GM23248 (cell line): ENCODE measurements around the gene STAB2. TPM values are rescaled to one million over a fixed set of nuclear protein-coding genes. Genes with fewer than 3 reads are reported as not detected.

Source experiments
- DNase-seq: peaks from one replicate; pipeline ENCODE4 v3.0.0-alpha.2; 2015
- H2AFZ ChIP-seq: fragments of 200-600 bp; sonication (generic); 2 replicates; pipeline ENCODE4 v1.6.1; 2016; ENCODE audit warnings: antibody characterized with exemption
- H3F3A ChIP-seq: fragments of 200-600 bp; sonication (generic); 2 replicates; pipeline ENCODE4 v1.6.1; 2016; ENCODE audit warnings: mild to moderate bottlenecking, antibody characterized with exemption, mixed run types; ENCODE audit not compliant: insufficient read depth
- H3K27ac ChIP-seq: fragments of 200-600 bp; sonication (generic); 2 replicates; pipeline ENCODE4 v1.5.1; 2016; ENCODE audit warnings: mild to moderate bottlenecking
- H3K27me3 ChIP-seq: fragments of 200-600 bp; sonication (generic); replicated peaks from 2 replicates; pipeline ENCODE4 v1.6.1; 2016; ENCODE audit warnings: mild to moderate bottlenecking; ENCODE audit not compliant: insufficient read depth
- H3K36me3 ChIP-seq: fragments of 200-600 bp; sonication (generic); 2 replicates; pipeline ENCODE4 v1.6.1; 2016; ENCODE audit warnings: low read depth, mild to moderate bottlenecking
- H3K4me1 ChIP-seq: fragments of 200-600 bp; sonication (generic); 2 replicates; pipeline ENCODE4 v1.6.1; 2016; ENCODE audit warnings: mild to moderate bottlenecking; ENCODE audit not compliant: insufficient read depth
- H3K4me2 ChIP-seq: fragments of 200-600 bp; sonication (generic); one replicate; pipeline ENCODE4 v1.6.1; 2016; ENCODE audit warnings: mild to moderate bottlenecking; ENCODE audit not compliant: unreplicated experiment
- H3K4me3 ChIP-seq: fragments of 200-600 bp; sonication (generic); 2 replicates; pipeline ENCODE4 v1.5.1; 2016; ENCODE audit warnings: mild to moderate bottlenecking
- H3K79me2 ChIP-seq: fragments of 200-600 bp; sonication (generic); 2 replicates; pipeline ENCODE4 v1.6.1; 2016; ENCODE audit warnings: mild to moderate bottlenecking; ENCODE audit not compliant: insufficient read depth
- H3K9ac ChIP-seq: fragments of 200-600 bp; sonication (generic); 2 replicates; pipeline ENCODE4 v1.6.1; 2016; ENCODE audit warnings: mild to moderate bottlenecking
- H3K9me2 ChIP-seq: fragments of 200-600 bp; sonication (generic); 2 replicates; pipeline ENCODE4 v1.6.1; 2016; ENCODE audit warnings: mixed run types, mild to moderate bottlenecking, moderate library complexity; ENCODE audit not compliant: insufficient read depth
- H3K9me3 ChIP-seq: fragments of 200-600 bp; sonication (generic); one replicate; pipeline ENCODE4 v1.6.1; 2017; ENCODE audit warnings: low read depth
- H4K20me1 ChIP-seq: fragments of 200-600 bp; sonication (generic); 2 replicates; pipeline ENCODE4 v1.6.0; 2016; ENCODE audit not compliant: insufficient read depth
- EZH2 ChIP-seq: fragments of 200-600 bp; sonication (generic); IDR thresholded peaks from 2 replicates; pipeline ENCODE4 v1.6.1; 2018; ENCODE audit warnings: antibody characterized with exemption, mild to moderate bottlenecking; ENCODE audit not compliant: insufficient read depth, poor library complexity, severe bottlenecking
- EZH2phosphoT487 ChIP-seq: fragments of 200-600 bp; sonication (generic); IDR thresholded peaks from 2 replicates; pipeline ENCODE4 v1.6.1; 2018; ENCODE audit warnings: antibody characterized with exemption, moderate library complexity, mild to moderate bottlenecking, low read depth; ENCODE audit not compliant: insufficient read depth
- WGBS, 2 experiments: methylation state at CpG; one replicate each; pipeline ENCODE4 v1.1.6; 2015 to 2017; ENCODE audit warnings: low lambda C conversion rate in 2 of 2, low coverage in 1 of 2; ENCODE audit errors: missing lambda C conversion rate in 2 of 2; 5-methylcytosine and 5-hydroxymethylcytosine counted together
- in situ Hi-C: fragments of 300-500 bp; cut with MboI; formaldehyde crosslinking; loops from 2 replicates; pipeline ENCODE4 v1.15.0; 2020
- polyA plus RNA-seq: library from polyadenylated mRNA; unstranded; fragments of >200 nt; fragmentation: Nextera tagmentation; extraction: Ambion mirVana; gene quantifications from 2 replicates; pipeline ENCODE4 v1.2.1, GENCODE V29; 2016
- total RNA-seq: library from RNA; depleted of rRNA; stranded (reverse); fragments of >200 nt; shearing (Covaris generic); gene quantifications from 2 replicates; pipeline ENCODE4 v1.2.3, GENCODE V29; 2014

Gene STAB2
- total and polyA plus RNA-seq, 2 experiments from 2014 or later, result not detected

DNA sequence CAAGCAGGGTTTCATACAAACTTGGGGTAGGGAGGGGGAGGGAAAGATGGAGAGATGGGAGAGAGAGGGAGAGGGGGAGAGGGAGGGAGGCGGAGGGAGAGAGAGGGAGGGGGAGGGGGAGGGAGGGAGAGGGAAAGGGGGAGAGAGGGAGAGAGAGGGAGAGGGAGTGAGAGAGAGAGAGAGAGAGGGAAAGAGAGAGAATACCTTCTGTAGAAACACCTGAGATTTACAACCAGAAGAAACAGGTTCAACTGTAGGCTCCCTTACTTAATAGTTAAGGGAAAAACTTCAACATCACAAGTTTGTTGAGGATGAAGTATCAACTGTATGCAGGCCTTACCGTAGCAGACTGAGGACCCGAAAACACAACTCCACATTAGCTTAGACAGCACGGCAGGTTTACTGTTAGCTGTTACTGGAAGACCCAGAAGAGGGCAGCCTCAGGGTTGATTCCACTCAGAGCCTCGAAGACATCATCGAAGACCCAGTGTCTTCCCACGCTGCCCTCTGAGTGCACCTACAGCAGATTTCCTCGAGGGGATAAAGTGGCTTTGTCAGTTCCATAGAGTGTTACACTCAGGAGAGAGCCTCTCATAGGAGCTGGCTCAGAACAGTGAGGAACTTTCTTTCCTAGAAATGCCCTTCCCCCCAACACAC lies 181.5 kb downstream of the STAB2 start:
- H3K27me3 ChIP-seq, result no peaks in the 10 kb centered on the region
- peaks cover 4% of the 10 kb centered on the region; the same call in 1 of the 2 replicates for H3K36me3 ChIP-seq
- no peaks in the 10 kb centered on the region for H3K79me2 ChIP-seq
- H3K9me3 ChIP-seq, result no peaks in the 10 kb centered on the region
- no peak overlapping the region for H3K4me2 ChIP-seq
- in situ Hi-C loops, result no loop called here
- DNase-seq, result no peak
- no peak overlapping the region for H3K27ac ChIP-seq
- TF ChIP-seq EZH2, result no peak
- TF ChIP-seq EZH2phosphoT487, result no peak
- H2AFZ ChIP-seq, result no peak overlapping the region
- H3K4me3 ChIP-seq, result no peak overlapping the region
- H3K9ac ChIP-seq, result no peak overlapping the region
- H3K9me2 ChIP-seq, result no peaks in the 10 kb centered on the region
- H4K20me1 ChIP-seq, result no peaks in the 10 kb centered on the region
- 96 to 98% methylated on average over 7 to 8 of the region's 8 CpGs for WGBS, 2 experiments
- no peaks in the 10 kb centered on the region for H3K4me1 ChIP-seq
- H3F3A ChIP-seq, result no peaks in the 10 kb centered on the region

DNA sequence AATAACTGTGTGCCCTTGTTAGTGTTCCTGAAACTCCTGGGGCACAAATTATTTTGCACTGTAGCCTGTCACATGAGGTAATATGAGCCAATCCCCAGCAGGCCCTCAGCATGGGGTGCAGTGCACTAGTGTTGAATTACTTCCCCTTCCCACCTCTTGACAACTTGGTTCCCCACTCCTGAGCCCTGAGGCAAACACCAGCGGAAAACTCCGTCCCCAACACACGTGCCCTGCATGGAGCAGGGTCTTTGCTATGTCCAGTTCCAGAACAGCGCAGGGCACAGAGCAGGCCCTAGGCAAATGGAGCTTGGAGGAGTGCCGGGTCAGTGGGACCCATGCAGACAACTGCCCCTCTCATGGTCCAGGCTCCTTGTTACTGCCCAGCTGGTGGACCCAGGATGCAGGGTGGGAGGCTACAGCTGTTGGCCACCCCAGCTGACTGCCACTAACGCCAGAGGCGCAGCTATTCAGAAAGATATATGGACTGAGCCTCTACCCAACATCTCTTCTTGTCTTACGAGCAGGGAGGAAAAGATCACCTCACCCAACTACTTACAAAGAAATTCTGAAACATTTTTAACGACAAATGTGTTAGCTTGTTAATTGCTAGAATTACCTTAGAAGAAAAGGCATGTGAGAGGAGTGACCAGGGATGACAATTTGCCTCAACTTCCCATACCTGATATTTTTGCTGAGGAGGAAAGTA lies 182.3 kb downstream of the STAB2 start:
- Histone ChIP-seq H3K4me1 (no peaks in the 10 kb centered on the region), H3K36me3 (peaks cover 2% of the 10 kb centered on the region; the same call in 1 of the 2 replicates), H3K27ac (no peak overlapping the region), H3K4me3 (no peak overlapping the region), H3K9ac (no peak overlapping the region), H4K20me1 (no peaks in the 10 kb centered on the region), H3K4me2 (no peak overlapping the region), H2AFZ (no peak overlapping the region), H3K79me2 (no peaks in the 10 kb centered on the region), H3K9me3 (no peaks in the 10 kb centered on the region), H3K27me3 (no peaks in the 10 kb centered on the region), H3K9me2 (no peaks in the 10 kb centered on the region), H3F3A (no peaks in the 10 kb centered on the region)
- WGBS, 2 experiments, result 96 to 98% methylated on average over 9 of the region's 9 CpGs
- in situ Hi-C loops, result no loop called here
- TF ChIP-seq EZH2phosphoT487 (no peak), EZH2 (no peak)
- DNase-seq, result no peak

DNA sequence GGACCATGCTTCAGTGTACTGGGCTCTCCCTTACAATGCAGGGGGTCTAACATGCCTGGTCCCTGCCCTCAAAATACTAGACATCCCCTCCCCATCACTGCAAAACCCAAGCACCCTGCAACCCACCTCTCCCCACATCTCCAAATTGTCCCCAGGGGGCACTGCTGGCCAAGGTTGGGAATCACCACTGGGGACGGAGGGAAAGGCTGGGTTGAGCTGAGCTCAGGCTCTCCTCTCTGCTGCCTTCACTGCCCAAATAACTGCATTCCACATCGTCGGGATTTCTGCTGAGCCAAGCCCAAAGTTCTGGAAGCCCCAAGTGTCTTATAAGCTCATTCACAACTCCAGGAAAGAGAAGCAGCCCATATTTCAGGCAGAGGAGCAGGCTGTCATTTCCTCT lies 184.4 kb downstream of the STAB2 start:
- TF ChIP-seq EZH2, result no peak
- Histone ChIP-seq H3K4me1 (no peaks in the 10 kb centered on the region), H3K27me3 (no peaks in the 10 kb centered on the region), H4K20me1 (no peaks in the 10 kb centered on the region), H3K4me2 (no peak overlapping the region), H3K9me2 (no peaks in the 10 kb centered on the region), H3K9ac (no peak overlapping the region), H3K79me2 (no peaks in the 10 kb centered on the region), H3K4me3 (no peak overlapping the region), H3K36me3 (no peaks in the 10 kb centered on the region), H3F3A (no peaks in the 10 kb centered on the region), H3K27ac (no peak overlapping the region), H3K9me3 (no peaks in the 10 kb centered on the region), H2AFZ (no peak overlapping the region)
- peak; percentile 63 for DNase-seq
- 13 to 17% methylated on average over 3 of the region's 3 CpGs for WGBS, 2 experiments
- in situ Hi-C loops, result no loop called here

DNA sequence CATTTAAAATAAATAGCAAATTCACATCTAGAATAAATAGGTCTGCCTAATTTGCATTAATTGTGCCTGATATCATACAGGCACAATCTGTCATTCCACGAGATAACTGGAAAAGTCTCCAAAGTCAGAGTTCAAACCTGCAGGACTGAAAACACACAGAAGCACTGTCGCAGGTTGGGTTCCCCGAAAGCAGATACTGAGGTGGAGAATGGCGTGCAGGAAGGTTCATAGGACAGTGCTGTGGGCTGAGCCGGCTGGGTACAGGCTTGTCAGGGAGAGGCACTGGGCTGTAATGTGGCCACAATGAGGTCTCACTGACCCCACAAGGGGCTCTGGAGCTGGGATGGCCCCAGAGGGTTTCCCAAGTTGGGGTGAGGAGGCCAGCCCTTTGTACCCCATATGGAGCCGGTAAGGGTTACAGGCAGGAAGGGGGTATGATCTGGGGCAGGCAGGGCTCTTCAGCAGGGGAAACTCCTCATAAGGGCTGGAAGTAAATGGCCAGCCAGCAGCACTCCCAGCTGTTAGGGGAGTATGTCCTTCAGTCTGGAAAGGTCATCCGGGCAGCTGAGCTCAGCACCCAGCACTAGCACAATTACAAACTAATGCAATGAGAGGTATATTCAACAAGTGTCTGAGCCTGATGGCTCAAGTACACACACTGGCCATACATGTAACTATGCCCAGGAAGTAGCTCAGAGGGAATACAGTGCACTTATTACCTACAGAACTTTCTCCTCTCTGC lies 185.5 kb downstream of the STAB2 start:
- no peak for TF ChIP-seq EZH2phosphoT487
- TF ChIP-seq EZH2, result no peak
- H3K36me3 ChIP-seq, result no peaks in the 10 kb centered on the region
- no peak for DNase-seq
- H3K9ac ChIP-seq, result no peak overlapping the region
- H3K4me1 ChIP-seq, result no peaks in the 10 kb centered on the region
- no peaks in the 10 kb centered on the region for H4K20me1 ChIP-seq
- in situ Hi-C loops, result no loop called here
- no peaks in the 10 kb centered on the region for H3K9me3 ChIP-seq
- no peak overlapping the region for H3K4me3 ChIP-seq
- H3K9me2 ChIP-seq, result no peaks in the 10 kb centered on the region
- H3K27ac ChIP-seq, result no peak overlapping the region
- no peak overlapping the region for H2AFZ ChIP-seq
- WGBS, 2 experiments, result 83 to 85% methylated on average over 7 of the region's 7 CpGs
- no peaks in the 10 kb centered on the region for H3K79me2 ChIP-seq
- no peaks in the 10 kb centered on the region for H3K27me3 ChIP-seq
- H3F3A ChIP-seq, result no peaks in the 10 kb centered on the region
- no peak overlapping the region for H3K4me2 ChIP-seq
